Astrocyte of the spinal cord (primary cell): Measurements from ENCODE around the gene ERC2.

Experiments
- DNase-seq: peaks from one replicate; pipeline ENCODE4 v3.0.0; 2011; ENCODE audit warnings: low read depth, low spot score
- H3K4me3 ChIP-seq: 2 replicates; pipeline ENCODE4 v1.5.1; 2011; ENCODE audit warnings: low read depth, mild to moderate bottlenecking, low read length, moderate library complexity
- CTCF ChIP-seq: IDR thresholded peaks from 2 replicates; pipeline ENCODE4 v1.5.1; 2012; ENCODE audit warnings: low read depth, mild to moderate bottlenecking, low read length, inconsistent platforms
- in situ Hi-C: cut with HindIII; loops from 2 replicates; pipeline ENCODE4 v1.10.0; 2017; ENCODE audit warnings: low sequenced_read_pairs

Gene ERC2

GRCh38 chr3:55801068-55801467, 667.2 kb downstream of the ERC2 start:
- TF ChIP-seq CTCF: no peak
- no peak for DNase-seq
- no peak overlapping the region for H3K4me3 ChIP-seq
- in situ Hi-C loops: no loop called here

- in situ Hi-C loops: no loop called here
- TF ChIP-seq CTCF: no peak
- H3K4me3 ChIP-seq: no peak overlapping the region
Observed at GRCh38 chr3:55797775-55798174, 670.5 kb downstream of the ERC2 start.

GRCh38 chr3:55797084-55797483, 671.2 kb downstream of the ERC2 start:
- no peak for DNase-seq
- TF ChIP-seq CTCF: no peak
- no peak overlapping the region for H3K4me3 ChIP-seq
- in situ Hi-C loops: no loop called here

More at GRCh38 chr3:55797775-55798174, 670.5 kb downstream of the ERC2 start:
- DNase-seq: no peak

GRCh38 chr3:55796533-55796932, 671.7 kb downstream of the ERC2 start:
- H3K4me3 ChIP-seq: no peak overlapping the region
- no peak for DNase-seq
- in situ Hi-C loops: no loop called here
- TF ChIP-seq CTCF: no peak

GRCh38 chr3:55795746-55796145, 672.5 kb downstream of the ERC2 start:
- peak; percentile 23 for DNase-seq

GRCh38 chr3:55795296-55795695, 673.0 kb downstream of the ERC2 start:
- peak; percentile 1 for DNase-seq
- in situ Hi-C loops: no loop called here
- no peak for TF ChIP-seq CTCF
- no peak overlapping the region for H3K4me3 ChIP-seq

More at GRCh38 chr3:55795746-55796145, 672.5 kb downstream of the ERC2 start:
- no peak overlapping the region for H3K4me3 ChIP-seq
- TF ChIP-seq CTCF: no peak
- in situ Hi-C loops: no loop called here

GRCh38 chr3:55792742-55793141, 675.5 kb downstream of the ERC2 start:
- in situ Hi-C loops: no loop called here
- DNase-seq: no peak
- no peak for TF ChIP-seq CTCF

More at GRCh38 chr3:55792742-55793141, 675.5 kb downstream of the ERC2 start:
- no peak overlapping the region for H3K4me3 ChIP-seq
